ENCODE results near the gene SEMA3E.
"Not testable (repeated sequence)": the region's sequence is repeated elsewhere in the genome, so short reads cannot be mapped to it uniquely, and the experiment has no call there.

SEMA3E gene

DNA sequence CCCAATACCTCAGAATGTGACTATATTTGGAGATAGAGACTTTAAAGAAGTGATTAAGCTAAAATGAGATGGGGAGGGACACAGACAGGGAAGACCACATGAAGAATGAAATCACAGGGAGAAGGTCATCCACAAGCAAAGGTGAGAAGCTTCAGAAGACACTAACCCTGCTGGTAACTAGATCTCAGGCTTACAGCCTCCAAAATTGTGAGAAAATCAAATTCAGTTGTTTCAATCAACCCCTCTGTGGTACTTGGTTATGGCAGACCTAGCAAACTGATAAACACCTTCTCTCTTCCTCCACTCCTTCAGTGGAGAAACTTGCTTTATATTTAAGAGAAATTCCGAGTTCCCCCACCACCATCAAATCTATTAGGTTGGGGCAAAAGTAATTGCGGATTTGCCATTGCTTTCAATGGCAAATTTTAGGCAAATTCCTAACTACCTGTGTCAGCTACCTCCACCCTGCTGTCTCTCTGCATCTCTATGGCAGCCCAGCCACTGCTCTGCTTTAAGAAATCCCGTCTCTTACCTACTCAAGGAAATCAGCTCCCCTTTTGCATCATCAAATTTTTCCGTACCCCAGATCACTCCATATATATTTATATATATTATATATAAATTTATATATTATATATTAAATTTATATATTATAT lies 38.2 kb downstream of the SEMA3E start:
- Mint-ChIP-seq H3K27me3 (no peaks in the 10 kb centered on the region), H3K9me3 (ENCODE audit: low read depth) (peaks cover 3% of the 10 kb centered on the region), H3K36me3 (no peaks in the 10 kb centered on the region), H3K4me3 (no peak overlapping the region), H3K27ac (no peak overlapping the region), H3K4me1 (ENCODE audit: low read depth) (no peaks in the 10 kb centered on the region)

DNA sequence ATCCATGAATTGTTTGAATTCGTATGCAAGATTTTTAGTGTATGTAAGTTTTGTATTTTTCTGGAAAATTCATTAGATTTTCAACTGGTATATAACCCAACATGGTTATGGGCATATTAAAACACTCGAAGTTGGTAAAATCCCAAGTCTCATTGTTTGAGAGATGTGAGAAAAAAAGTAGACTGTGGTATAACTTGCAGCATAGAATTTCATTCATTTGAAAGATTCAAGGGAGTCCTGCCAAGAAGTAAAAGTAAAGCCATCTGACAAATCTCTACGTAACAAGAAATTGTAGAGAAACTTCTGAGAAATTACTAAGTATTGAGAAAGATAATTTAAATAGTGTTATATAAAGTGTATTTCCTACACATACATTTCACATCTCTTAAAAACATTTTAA lies 40.2 kb downstream of the SEMA3E start:
- Mint-ChIP-seq H3K9me3 (ENCODE audit: low read depth) (peaks cover 3% of the 10 kb centered on the region), H3K4me3 (no peak overlapping the region), H3K36me3 (no peaks in the 10 kb centered on the region), H3K4me1 (ENCODE audit: low read depth) (no peaks in the 10 kb centered on the region), H3K27ac (no peak overlapping the region), H3K27me3 (no peaks in the 10 kb centered on the region)

DNA sequence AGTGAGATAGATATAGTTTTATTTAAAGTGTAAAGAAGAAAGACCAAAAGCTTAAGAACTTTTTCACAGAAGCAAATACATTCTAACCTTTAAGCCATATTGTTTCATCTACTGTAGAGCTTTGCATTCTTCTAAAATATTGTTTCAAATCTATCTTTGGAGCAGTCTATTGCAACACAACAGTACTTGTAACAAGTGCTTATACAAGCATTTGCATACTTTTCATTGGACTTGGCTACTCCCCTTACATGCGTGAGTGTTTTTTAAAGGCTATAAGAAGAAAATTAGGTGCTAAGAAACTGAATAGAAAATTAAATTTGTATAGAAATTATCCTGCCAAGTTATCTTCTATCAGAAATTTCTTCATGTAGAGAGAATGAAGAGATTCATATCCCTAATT lies 45.3 kb downstream of the SEMA3E start:
- Mint-ChIP-seq H3K9me3 (ENCODE audit: low read depth) (peaks cover 3% of the 10 kb centered on the region), H3K4me1 (ENCODE audit: low read depth) (no peaks in the 10 kb centered on the region), H3K36me3 (no peaks in the 10 kb centered on the region), H3K4me3 (no peak overlapping the region), H3K27ac (no peak overlapping the region), H3K27me3 (no peaks in the 10 kb centered on the region)

DNA sequence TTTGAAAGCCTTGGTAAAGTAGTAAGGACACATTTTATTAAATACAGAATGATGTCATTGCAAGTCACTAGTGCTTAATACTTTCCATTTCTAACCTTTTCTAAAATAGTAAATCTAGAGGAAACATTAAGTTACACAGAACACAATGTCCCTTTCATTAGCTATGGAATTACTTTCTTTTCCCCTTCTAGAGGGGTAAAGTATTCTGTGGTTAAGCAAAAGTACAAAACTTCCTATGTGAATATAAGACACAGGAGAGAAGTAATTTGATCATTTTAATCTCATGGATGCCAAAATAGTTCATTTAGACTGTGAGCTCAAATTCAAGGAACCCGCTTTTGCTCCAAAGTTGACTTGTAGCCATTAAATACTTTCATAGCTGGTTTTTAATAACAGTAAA lies 49.8 kb downstream of the SEMA3E start:
- Mint-ChIP-seq H3K9me3 (ENCODE audit: low read depth) (peaks cover 2% of the 10 kb centered on the region), H3K36me3 (no peaks in the 10 kb centered on the region)

DNA sequence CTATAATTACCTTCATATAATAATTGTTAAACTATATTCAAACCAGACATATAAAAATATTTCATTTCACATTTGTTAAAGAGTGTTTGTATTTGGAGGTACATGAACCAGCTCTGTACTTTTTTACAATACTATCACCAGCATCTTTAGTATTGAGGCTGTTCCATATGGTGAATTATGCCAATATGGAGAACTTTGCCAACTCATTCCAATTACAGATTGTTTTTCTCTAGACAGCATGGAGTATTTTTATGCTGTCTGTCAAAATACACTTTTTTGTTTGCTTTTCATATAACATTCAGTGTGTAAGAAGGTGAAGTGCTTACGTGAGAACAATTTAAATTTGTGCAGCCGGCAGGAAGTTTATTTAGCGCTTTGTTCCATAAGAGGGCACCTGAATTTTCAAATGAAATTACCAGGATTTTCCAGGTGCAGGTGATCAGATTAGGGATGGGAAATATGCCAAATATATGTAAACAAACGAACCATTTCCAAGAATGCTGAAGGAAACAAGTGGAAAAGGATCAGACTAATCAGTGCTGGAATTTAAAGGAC lies 54.9 kb downstream of the SEMA3E start:
- H3K4me1 Mint-ChIP-seq (ENCODE audit: low read depth) = no peaks in the 10 kb centered on the region
- H3K36me3 Mint-ChIP-seq = no peaks in the 10 kb centered on the region
- no peak overlapping the region for H3K4me3 Mint-ChIP-seq
- H3K27ac Mint-ChIP-seq = no peak overlapping the region
- peaks cover 3% of the 10 kb centered on the region for H3K9me3 Mint-ChIP-seq (ENCODE audit: low read depth)
- no peaks in the 10 kb centered on the region for H3K27me3 Mint-ChIP-seq

More for the DNA sequence above, 49.8 kb downstream of the SEMA3E start:
- Mint-ChIP-seq H3K27me3 (no peaks in the 10 kb centered on the region), H3K4me1 (ENCODE audit: low read depth) (no peaks in the 10 kb centered on the region), H3K27ac (no peak overlapping the region), H3K4me3 (no peak overlapping the region)

DNA sequence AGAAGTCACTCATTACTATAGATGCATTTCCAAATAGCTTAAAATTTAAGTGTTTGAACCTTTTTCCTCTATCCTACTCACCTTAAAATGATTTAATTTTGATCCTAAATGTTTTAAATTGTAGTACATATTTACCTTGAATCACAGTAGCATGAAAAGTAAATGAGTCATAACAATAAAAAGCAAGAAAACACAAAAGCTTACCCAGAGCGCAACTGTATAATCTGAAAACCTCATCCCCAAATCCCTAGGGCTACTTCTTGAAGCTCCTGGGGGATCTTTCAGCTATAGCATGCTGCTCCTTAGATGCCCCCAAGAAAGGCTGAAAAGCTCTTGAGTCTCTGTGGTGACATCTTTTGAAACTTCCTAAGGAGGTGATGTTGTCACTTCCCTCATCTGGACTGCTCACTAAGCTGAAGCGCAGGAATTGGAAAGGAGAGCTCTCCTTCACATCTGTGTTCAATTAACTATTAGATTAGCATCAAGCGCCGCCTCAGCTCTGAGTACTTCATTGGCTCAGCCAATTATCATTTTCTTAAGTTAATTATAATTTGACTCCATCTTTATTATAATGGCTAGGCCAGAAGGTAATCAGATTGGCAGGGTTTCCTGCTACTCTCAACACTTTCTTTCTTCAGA lies 60.2 kb downstream of the SEMA3E start:
- H3K36me3 Mint-ChIP-seq = no peaks in the 10 kb centered on the region
- H3K4me1 Mint-ChIP-seq (ENCODE audit: low read depth) = no peaks in the 10 kb centered on the region
- no peak overlapping the region for H3K27ac Mint-ChIP-seq
- H3K9me3 Mint-ChIP-seq (ENCODE audit: low read depth) = no peaks in the 10 kb centered on the region
- H3K27me3 Mint-ChIP-seq = no peaks in the 10 kb centered on the region
- no peak overlapping the region for H3K4me3 Mint-ChIP-seq

DNA sequence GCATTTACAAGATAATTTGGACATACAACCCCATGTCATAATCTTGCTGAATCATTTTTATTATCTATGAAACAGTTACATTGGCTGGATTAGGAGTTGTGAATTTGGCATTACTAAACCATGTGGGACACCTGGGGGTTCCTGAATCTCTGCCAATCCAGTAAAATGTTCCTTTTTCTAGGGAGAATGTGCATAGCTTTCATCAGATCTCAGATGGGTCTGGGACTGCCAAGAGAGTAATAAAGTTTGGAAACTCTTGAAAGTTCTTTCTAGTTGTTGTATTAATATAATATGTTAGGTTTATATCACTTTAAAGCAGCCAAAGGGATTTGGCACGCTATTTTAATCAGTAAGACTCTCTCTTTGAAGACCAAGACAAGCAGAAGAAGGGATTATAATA lies 62.7 kb downstream of the SEMA3E start:
- Mint-ChIP-seq H3K36me3 (no peaks in the 10 kb centered on the region), H3K4me3 (no peak overlapping the region), H3K9me3 (ENCODE audit: low read depth) (no peaks in the 10 kb centered on the region), H3K27me3 (no peaks in the 10 kb centered on the region), H3K4me1 (ENCODE audit: low read depth) (no peaks in the 10 kb centered on the region), H3K27ac (no peak overlapping the region)

DNA sequence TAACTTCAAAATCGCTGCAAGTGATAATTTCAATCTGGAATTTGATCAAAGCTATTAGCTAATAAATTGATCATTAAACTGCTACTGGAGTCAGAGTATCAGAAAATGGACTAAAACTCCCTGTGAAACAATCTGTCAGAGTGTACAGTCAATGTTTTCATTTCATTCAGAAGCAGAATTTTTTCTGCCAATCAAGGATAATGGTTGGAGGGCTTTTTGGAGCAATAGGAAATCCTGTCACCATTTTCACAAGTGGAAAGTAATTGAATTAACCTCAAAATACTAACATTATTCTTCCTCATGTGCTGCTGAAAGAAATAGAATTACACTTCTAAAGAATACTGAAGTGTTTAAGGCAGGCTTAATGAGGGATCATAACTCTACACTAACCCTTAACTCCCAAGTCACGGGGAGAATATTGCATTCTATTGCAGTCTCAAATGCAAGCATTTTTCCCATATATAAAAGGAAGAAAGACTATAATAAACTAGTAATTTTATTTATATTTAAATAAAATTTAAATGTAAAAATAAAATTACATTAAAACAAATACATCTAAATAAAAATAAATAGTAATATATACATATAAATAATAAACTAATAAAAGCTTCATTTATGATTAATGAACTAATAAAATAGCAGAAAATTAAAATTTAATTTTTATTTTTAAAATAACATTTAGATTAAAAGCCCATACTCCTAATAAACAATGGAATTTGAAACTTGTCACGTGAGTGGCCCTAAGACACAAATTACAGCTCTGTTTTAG lies 67.1 kb downstream of the SEMA3E start:
- Mint-ChIP-seq H3K4me3 (no peak overlapping the region), H3K27ac (no peak overlapping the region), H3K27me3 (no peaks in the 10 kb centered on the region), H3K36me3 (no peaks in the 10 kb centered on the region), H3K9me3 (ENCODE audit: low read depth) (no peaks in the 10 kb centered on the region), H3K4me1 (ENCODE audit: low read depth) (no peaks in the 10 kb centered on the region)

DNA sequence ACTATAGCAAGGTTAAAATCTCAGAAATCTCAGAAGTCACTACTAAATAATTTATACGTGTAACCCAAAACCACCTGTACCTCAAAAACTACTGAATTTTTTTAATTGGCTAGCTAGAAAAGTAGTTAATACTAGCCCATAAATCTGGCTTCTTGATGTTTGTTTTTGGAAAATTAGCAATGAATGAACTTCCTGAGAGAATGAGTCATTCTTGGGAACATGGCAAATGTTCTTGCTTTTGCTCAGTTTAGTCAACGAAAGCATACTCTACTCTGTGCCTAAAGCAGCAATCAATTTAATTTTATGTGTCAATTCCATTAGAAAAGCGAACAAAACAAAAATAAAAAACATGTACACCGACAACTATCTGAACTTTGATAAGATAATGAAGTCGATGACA lies 69.2 kb downstream of the SEMA3E start:
- Mint-ChIP-seq H3K27me3 (no peaks in the 10 kb centered on the region), H3K9me3 (ENCODE audit: low read depth) (no peaks in the 10 kb centered on the region), H3K36me3 (no peaks in the 10 kb centered on the region), H3K4me1 (ENCODE audit: low read depth) (no peaks in the 10 kb centered on the region), H3K4me3 (no peak overlapping the region), H3K27ac (no peak overlapping the region)

DNA sequence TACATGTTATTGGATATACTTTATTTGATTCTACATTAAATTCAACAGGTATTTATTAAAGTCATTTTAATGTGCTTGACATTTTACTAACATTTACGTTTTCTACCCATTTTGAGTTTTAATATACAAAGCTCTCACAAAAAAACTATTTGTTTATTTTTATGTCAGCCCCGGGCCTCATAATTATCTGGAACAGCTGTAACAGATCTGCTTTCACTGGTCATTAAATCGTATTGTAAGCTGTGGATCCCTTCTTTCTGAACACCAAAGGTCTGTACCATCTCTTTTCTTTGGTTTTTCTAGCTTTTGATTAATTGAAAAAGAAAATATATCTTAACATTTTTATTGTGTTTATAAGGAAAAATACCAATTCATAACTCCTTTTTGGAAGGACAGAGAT lies 73.5 kb downstream of the SEMA3E start:
- H3K36me3 Mint-ChIP-seq = no peaks in the 10 kb centered on the region
- no peak overlapping the region for H3K27ac Mint-ChIP-seq
- H3K4me3 Mint-ChIP-seq = no peak overlapping the region
- H3K4me1 Mint-ChIP-seq (ENCODE audit: low read depth) = no peaks in the 10 kb centered on the region
- peaks cover 6% of the 10 kb centered on the region for H3K9me3 Mint-ChIP-seq (ENCODE audit: low read depth)
- H3K27me3 Mint-ChIP-seq = no peaks in the 10 kb centered on the region

DNA sequence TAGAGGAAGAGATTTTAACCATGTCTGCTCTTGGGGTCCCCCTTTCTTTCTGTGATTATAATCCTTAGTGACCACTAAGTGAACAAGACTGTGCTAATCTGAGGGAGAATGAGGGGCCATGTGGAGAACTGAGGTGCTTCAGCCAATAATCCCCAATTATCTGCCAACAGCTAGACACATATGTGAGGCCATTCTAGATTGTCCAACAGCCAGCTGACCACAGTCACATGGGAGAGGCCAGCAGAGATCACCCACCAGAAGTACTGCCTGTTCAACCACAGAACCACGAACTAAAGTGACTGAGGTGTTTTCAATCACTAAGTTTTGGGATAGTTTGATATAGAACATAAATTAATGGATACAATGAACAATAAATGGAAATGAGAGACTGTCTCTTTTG lies 74.3 kb downstream of the SEMA3E start:
- no peak overlapping the region for H3K27ac Mint-ChIP-seq
- no peaks in the 10 kb centered on the region for H3K4me1 Mint-ChIP-seq (ENCODE audit: low read depth)
- no peak overlapping the region for H3K4me3 Mint-ChIP-seq
- H3K36me3 Mint-ChIP-seq = no peaks in the 10 kb centered on the region
- peaks cover 6% of the 10 kb centered on the region for H3K9me3 Mint-ChIP-seq (ENCODE audit: low read depth)
- no peaks in the 10 kb centered on the region for H3K27me3 Mint-ChIP-seq

DNA sequence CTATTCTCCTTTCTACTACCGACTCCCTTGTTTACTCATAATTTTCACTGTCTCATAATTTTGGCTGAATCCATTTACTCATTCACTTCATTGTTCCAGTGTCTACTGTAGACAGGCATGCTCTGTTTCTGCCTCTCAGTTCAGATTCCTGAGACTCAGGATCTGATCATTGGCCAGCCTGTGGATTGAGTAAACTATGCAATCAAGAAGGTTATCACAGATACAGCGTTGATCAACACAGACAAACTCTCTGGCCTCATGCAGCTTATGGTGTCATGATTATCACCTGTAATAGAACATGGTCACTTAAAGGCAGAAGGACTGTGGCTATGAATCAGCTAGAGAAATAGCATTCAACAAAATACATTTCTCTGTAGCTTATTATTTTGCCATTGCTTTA lies 86.0 kb downstream of the SEMA3E start:
- Mint-ChIP-seq H3K9me3 (ENCODE audit: low read depth) (peaks cover 7% of the 10 kb centered on the region), H3K36me3 (no peaks in the 10 kb centered on the region), H3K4me1 (ENCODE audit: low read depth) (no peaks in the 10 kb centered on the region), H3K27me3 (no peaks in the 10 kb centered on the region), H3K27ac (no peak overlapping the region), H3K4me3 (no peak overlapping the region)

DNA sequence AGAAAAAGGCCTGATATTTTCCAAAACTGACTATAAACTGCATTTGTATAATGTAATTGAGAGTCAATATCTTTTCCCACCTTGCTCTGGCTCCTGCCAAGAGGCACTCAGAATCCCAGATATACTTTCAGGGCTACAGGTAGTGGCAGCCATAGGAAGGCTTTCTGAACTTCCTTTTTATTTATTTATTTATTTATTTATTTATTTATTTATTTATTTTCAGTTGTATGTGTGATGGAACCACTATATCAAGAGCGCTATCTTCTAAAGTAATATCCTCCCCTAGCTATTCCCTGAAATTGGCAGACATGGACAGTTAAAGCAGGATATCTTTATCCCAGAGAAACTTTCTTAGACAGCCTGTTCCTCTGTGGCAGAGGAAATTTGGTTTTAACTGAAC lies 86.7 kb downstream of the SEMA3E start:
- H3K36me3 Mint-ChIP-seq = no peaks in the 10 kb centered on the region
- no peak overlapping the region for H3K27ac Mint-ChIP-seq
- peaks cover 7% of the 10 kb centered on the region for H3K9me3 Mint-ChIP-seq (ENCODE audit: low read depth)
- no peaks in the 10 kb centered on the region for H3K27me3 Mint-ChIP-seq
- H3K4me3 Mint-ChIP-seq = no peak overlapping the region
- no peaks in the 10 kb centered on the region for H3K4me1 Mint-ChIP-seq (ENCODE audit: low read depth)

DNA sequence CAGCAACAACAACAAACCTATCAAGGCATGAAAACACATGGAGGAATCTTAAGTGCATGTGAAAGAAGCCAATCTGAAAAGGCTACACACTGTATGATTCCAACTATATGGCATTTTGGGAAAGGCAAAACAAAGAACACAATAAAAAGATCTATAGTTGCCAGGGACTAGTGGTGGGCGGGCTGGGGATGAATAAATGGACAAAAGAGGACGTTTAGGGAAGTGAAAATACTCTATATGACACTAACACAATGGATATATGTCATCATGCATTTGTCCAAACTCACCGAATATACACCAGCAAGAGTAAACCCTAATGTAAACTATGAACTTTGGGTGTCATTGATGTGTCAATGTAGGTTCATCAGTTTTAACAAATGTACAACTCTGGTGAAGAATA lies 89.1 kb downstream of the SEMA3E start:
- H3K36me3 Mint-ChIP-seq = no peaks in the 10 kb centered on the region
- H3K4me1 Mint-ChIP-seq (ENCODE audit: low read depth) = no peaks in the 10 kb centered on the region
- H3K9me3 Mint-ChIP-seq (ENCODE audit: low read depth) = peaks cover 4% of the 10 kb centered on the region
- no peaks in the 10 kb centered on the region for H3K27me3 Mint-ChIP-seq
- no peak overlapping the region for H3K27ac Mint-ChIP-seq
- H3K4me3 Mint-ChIP-seq = no peak overlapping the region

DNA sequence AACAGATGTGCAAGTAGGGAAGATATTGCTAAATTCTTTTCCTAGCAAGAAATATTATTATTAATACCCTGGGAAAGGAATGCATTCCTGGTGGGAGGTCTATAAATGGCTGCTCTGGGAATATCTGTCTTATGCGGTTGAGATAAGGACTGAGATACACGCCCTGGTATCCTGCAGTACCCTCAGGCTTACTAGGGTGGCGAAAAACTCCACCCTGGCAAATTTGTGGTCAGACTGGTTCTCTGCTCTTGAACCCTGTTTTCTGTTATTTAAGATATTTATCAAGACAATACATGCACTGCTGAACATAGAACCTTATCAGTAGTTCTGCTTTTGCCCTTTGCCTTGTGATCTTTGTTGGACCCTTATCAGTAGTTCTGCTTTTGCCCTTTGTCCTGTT lies 96.4 kb downstream of the SEMA3E start:
- not testable (repeated sequence) for H3K4me3 Mint-ChIP-seq, H3K27ac Mint-ChIP-seq

More for the DNA sequence above, 96.4 kb downstream of the SEMA3E start:
- peaks cover 29% of the 10 kb centered on the region for H3K9me3 Mint-ChIP-seq (ENCODE audit: low read depth)
- H3K27me3 Mint-ChIP-seq; H3K36me3 Mint-ChIP-seq; H3K4me1 Mint-ChIP-seq (ENCODE audit: low read depth): not testable (repeated sequence)

Measured in activated naive CD8-positive, alpha-beta T cell (primary cell).